DOHH2 (cell line): ENCODE data around the gene MAD2L1.

ENCODE experiments used
- H3F3A ChIP-seq: fragments of 200-600 bp; sonication (generic), shearing (Covaris generic); 2 replicates; pipeline ENCODE4 v1.6.0; 2016; ENCODE audit warnings: antibody characterized with exemption, mild to moderate bottlenecking; ENCODE audit not compliant: control insufficient read depth, insufficient read depth
- H3K27ac ChIP-seq: fragments of 200-600 bp; sonication (generic); 2 replicates; pipeline ENCODE4 v1.5.1; 2014; ENCODE audit warnings: low read depth, mild to moderate bottlenecking, low read length, moderate library complexity
- H3K27me3 ChIP-seq: fragments of 200-600 bp; sonication (generic); 2 replicates; pipeline ENCODE4 v1.6.1; 2014; ENCODE audit warnings: mild to moderate bottlenecking, low read length, mixed read lengths; ENCODE audit not compliant: control insufficient read depth
- H3K36me3 ChIP-seq: fragments of 200-600 bp; sonication (generic); 2 replicates; pipeline ENCODE4 v1.6.1; 2014; ENCODE audit warnings: mild to moderate bottlenecking, low read length, moderate library complexity, mixed read lengths; ENCODE audit not compliant: control insufficient read depth
- H3K4me1 ChIP-seq: fragments of 200-600 bp; sonication (generic); 2 replicates; pipeline ENCODE4 v1.6.1; 2014; ENCODE audit warnings: mild to moderate bottlenecking, low read length, mixed read lengths; ENCODE audit not compliant: control insufficient read depth
- H3K4me2 ChIP-seq: fragments of 200-600 bp; sonication (generic); 2 replicates; pipeline ENCODE4 v1.6.0; 2014; ENCODE audit warnings: mild to moderate bottlenecking, low read length, moderate library complexity
- H3K4me3 ChIP-seq: fragments of 200-600 bp; sonication (generic); 2 replicates; pipeline ENCODE4 v1.5.1; 2014; ENCODE audit warnings: mild to moderate bottlenecking, low read length, mixed read lengths
- H3K79me2 ChIP-seq: fragments of 200-600 bp; sonication (generic); 2 replicates; pipeline ENCODE4 v1.6.1; 2014; ENCODE audit warnings: mild to moderate bottlenecking, low read length, mixed read lengths; ENCODE audit not compliant: control insufficient read depth
- H3K9me2 ChIP-seq: fragments of 200-600 bp; sonication (generic); replicated peaks from 2 replicates; pipeline ENCODE4 v1.6.1; 2014; ENCODE audit warnings: mild to moderate bottlenecking, low read length, mixed read lengths; ENCODE audit not compliant: control insufficient read depth
- H3K9me3 ChIP-seq: fragments of 200-600 bp; sonication (generic); 2 replicates; pipeline ENCODE4 v1.6.1; 2014; ENCODE audit warnings: antibody characterized with exemption, low read length, mixed read lengths; ENCODE audit not compliant: control insufficient read depth, insufficient read depth
- H4K20me1 ChIP-seq: fragments of 200-600 bp; sonication (generic); 2 replicates; pipeline ENCODE4 v1.6.0; 2014; ENCODE audit warnings: low read depth, mild to moderate bottlenecking, antibody characterized with exemption, low read length, moderate library complexity; ENCODE audit not compliant: control insufficient read depth, insufficient read depth
- CTCF ChIP-seq: fragments of 200-600 bp; sonication (generic); IDR thresholded peaks from one replicate; pipeline ENCODE4 v1.5.1; 2014; ENCODE audit warnings: antibody characterized with exemption, mild to moderate bottlenecking, low read depth, low read length; ENCODE audit not compliant: poor library complexity, severe bottlenecking
- EZH2phosphoT487 ChIP-seq: fragments of 200-600 bp; sonication (generic); IDR thresholded peaks from 2 replicates; pipeline ENCODE4 v1.6.1; 2017; ENCODE audit warnings: borderline replicate concordance, mild to moderate bottlenecking, antibody characterized with exemption, low read length, moderate library complexity, mixed read lengths

The MAD2L1 gene

GRCh38 chr4:120011725-120012124 lies 54.9 kb downstream of the MAD2L1 start:
- Histone ChIP-seq H3K9me2 (no peaks in the 10 kb centered on the region), H3K4me3 (no peak overlapping the region), H3K4me2 (no peak overlapping the region), H3K9me3 (no peaks in the 10 kb centered on the region), H3K4me1 (no peaks in the 10 kb centered on the region), H3F3A (no peaks in the 10 kb centered on the region), H3K79me2 (no peaks in the 10 kb centered on the region), H3K36me3 (no peaks in the 10 kb centered on the region), H4K20me1 (no peaks in the 10 kb centered on the region), H3K27me3 (no peaks in the 10 kb centered on the region), H3K27ac (no peak overlapping the region)
- TF ChIP-seq EZH2phosphoT487 (no peak), CTCF (no peak)

- H3K4me1 ChIP-seq: no peaks in the 10 kb centered on the region
Observed at GRCh38 chr4:120010646-120011045, 56.0 kb downstream of the MAD2L1 start.

GRCh38 chr4:120009731-120010130 lies 56.9 kb downstream of the MAD2L1 start:
- no peaks in the 10 kb centered on the region for H3K9me3 ChIP-seq
- no peaks in the 10 kb centered on the region for H3K36me3 ChIP-seq
- H3F3A ChIP-seq: no peaks in the 10 kb centered on the region
- H3K4me3 ChIP-seq: no peak overlapping the region
- H3K27ac ChIP-seq: no peak overlapping the region
- H3K79me2 ChIP-seq: no peaks in the 10 kb centered on the region
- H4K20me1 ChIP-seq: no peaks in the 10 kb centered on the region
- no peaks in the 10 kb centered on the region for H3K27me3 ChIP-seq
- no peak overlapping the region for H3K4me2 ChIP-seq
- no peak for TF ChIP-seq EZH2phosphoT487
- no peak for TF ChIP-seq CTCF
- no peaks in the 10 kb centered on the region for H3K4me1 ChIP-seq
- H3K9me2 ChIP-seq: no peaks in the 10 kb centered on the region

More at GRCh38 chr4:120010646-120011045, 56.0 kb downstream of the MAD2L1 start:
- no peaks in the 10 kb centered on the region for H4K20me1 ChIP-seq
- H3K4me2 ChIP-seq: no peak overlapping the region
- no peaks in the 10 kb centered on the region for H3F3A ChIP-seq
- no peaks in the 10 kb centered on the region for H3K27me3 ChIP-seq
- H3K36me3 ChIP-seq: no peaks in the 10 kb centered on the region
- no peaks in the 10 kb centered on the region for H3K79me2 ChIP-seq
- H3K27ac ChIP-seq: no peak overlapping the region
- no peaks in the 10 kb centered on the region for H3K9me3 ChIP-seq
- no peak for TF ChIP-seq EZH2phosphoT487
- no peak for TF ChIP-seq CTCF
- no peaks in the 10 kb centered on the region for H3K9me2 ChIP-seq
- H3K4me3 ChIP-seq: no peak overlapping the region

- no peak overlapping the region for H3K4me2 ChIP-seq
- H3K4me1 ChIP-seq: no peaks in the 10 kb centered on the region
- H3F3A ChIP-seq: no peaks in the 10 kb centered on the region
- no peaks in the 10 kb centered on the region for H3K9me2 ChIP-seq
- no peak overlapping the region for H3K4me3 ChIP-seq
- no peaks in the 10 kb centered on the region for H3K9me3 ChIP-seq
- TF ChIP-seq CTCF (no peak), EZH2phosphoT487 (no peak)
- H3K27ac ChIP-seq: no peak overlapping the region
- no peaks in the 10 kb centered on the region for H4K20me1 ChIP-seq
- no peaks in the 10 kb centered on the region for H3K79me2 ChIP-seq
- no peaks in the 10 kb centered on the region for H3K27me3 ChIP-seq
- no peaks in the 10 kb centered on the region for H3K36me3 ChIP-seq
Observed at GRCh38 chr4:120008957-120009356, 57.7 kb downstream of the MAD2L1 start.
